NK-92 (cell line): ENCODE data around the gene ITIH6.

Experiments used
- DNase-seq: peaks from one replicate; lab custom pipeline; 2025; ENCODE audit not compliant: unreplicated experiment; lab: John Stamatoyannopoulos, UW

The ITIH6 gene

DNA sequence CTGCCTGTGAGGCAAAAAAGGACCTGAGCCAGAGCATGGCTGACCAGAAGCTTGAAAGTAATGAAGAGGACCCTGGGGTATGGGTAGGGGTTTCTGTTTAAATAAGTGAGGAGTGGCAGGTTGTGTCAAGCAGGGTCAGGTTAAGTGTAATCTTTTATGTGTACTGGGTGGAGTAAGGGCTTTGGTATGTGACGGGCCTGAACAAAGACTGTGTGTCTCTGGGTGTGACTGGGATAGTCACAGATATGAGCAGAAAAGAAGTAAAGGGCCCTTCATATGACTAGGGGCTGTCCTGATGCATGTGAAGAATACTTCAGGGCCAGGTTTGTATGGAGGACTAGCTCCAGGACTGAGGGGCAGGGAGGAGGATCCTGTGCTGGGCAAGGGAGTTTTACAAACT, 82.4 kb downstream of the ITIH6 start:
- DNase-seq, result no peak

DNA sequence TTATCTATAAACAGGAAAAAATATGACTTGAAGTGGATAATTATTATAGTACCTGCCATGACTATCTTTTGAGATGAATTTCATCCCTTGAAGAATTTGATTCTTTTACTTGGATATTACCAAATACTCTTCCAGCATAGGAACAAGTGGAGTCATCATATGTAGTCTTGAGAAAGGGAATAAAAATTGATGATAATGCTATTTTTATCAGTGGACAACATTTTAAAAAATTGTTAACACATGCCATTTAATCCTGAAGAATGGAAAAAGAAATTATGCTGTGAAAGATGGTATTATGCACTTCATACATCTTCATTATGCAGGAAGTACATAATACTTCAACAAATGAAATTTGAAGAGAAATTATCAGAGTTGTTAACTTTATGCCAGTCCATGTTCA, 83.6 kb downstream of the ITIH6 start:
- no peak for DNase-seq

DNA sequence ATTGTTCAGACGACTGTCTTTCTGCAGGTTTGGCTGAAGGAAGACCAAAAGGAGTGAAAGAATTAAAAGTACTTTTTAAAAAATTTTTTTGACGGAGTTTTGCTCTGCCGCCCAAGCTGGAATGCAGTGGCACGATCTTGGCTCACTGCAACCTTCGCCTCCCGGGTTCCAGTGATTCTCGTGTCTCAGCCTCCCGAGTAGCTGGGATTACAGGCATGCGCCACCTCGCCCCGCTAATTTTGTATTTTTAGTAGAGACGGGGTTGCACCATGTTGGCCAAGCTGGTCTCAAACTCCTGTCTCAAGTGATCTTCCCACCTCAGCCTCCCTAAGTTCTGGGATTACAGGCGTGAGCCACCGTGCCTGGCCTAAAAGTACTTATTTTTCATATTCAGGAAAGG, 86.3 kb downstream of the ITIH6 start:
- no peak for DNase-seq

DNA sequence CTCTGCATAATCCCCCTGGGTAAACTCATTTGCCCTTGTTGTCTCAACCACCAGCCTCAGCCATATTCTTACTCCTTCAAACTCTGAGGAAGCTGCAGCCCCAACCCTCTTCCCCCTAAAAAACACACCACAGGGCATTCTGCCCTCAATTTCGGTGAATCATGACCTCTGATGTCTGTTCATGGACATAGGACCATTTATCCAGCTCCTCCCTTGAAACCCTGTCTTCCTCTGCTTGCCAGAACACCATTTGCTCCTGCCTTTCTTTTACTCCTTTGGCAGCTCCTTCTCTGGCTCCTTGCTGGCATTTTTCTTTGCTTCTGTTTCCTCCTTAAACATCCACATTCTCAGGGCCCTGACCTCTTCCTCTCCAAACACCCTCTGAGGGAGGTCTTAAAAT, 87.1 kb downstream of the ITIH6 start:
- no peak for DNase-seq

DNA sequence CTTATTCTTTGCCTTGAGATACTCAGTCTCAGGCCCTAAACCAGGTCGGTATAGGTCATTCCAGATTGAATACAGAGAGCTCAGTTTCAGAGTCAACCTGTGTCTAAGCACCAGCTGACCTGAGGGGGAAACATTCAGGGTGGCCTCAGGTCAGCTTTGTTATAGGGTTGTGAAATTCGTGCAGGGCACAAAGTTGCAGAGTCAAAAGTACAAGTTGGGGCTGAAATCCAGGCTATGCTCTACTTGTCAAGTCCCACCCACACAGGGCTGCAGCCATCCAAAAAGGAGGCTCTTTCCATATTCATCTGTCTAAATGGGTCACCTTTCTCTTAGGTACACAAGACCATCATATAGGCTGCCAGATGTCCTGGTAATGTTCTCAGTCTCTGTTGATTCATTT, 89.7 kb downstream of the ITIH6 start:
- DNase-seq, result no peak
